IPS DF 4.7 (cell line): Measurements from ENCODE around the gene MROH2A.

ENCODE experiments used
- DNase-seq: peaks from one replicate; pipeline ENCODE4 v3.0.0-alpha.2; 2013; ENCODE audit warnings: low spot score; ENCODE audit errors: extremely low read depth

The MROH2A gene

GRCh38 chr2:233764761-233765160, 13.4 kb upstream of the MROH2A start:
- DNase-seq: no peak

GRCh38 chr2:233766416-233766815, 11.7 kb upstream of the MROH2A start:
- no peak for DNase-seq

- DNase-seq: no peak
These were observed 10.1 kb upstream of the MROH2A start for GRCh38 chr2:233768076-233768475.

GRCh38 chr2:233769260-233769659, 8.9 kb upstream of the MROH2A start:
- no peak for DNase-seq

GRCh38 chr2:233772153-233772552, 6.0 kb upstream of the MROH2A start:
- DNase-seq: no peak

- DNase-seq: no peak
These were observed 5.5 kb upstream of the MROH2A start for GRCh38 chr2:233772583-233772982.

- no peak for DNase-seq
These were observed 4.3 kb upstream of the MROH2A start for GRCh38 chr2:233773854-233774253.

GRCh38 chr2:233775414-233775813, 2.7 kb upstream of the MROH2A start:
- no peak for DNase-seq

- DNase-seq: no peak
These were observed 1.6 kb downstream of the MROH2A start for GRCh38 chr2:233779722-233780121.

- no peak for DNase-seq
These were observed 2.6 kb downstream of the MROH2A start for GRCh38 chr2:233780771-233781170.

GRCh38 chr2:233789554-233789953, 11.4 kb downstream of the MROH2A start:
- DNase-seq: no peak

GRCh38 chr2:233791151-233791882, 13.2 kb downstream of the MROH2A start:
- DNase-seq: no peak

- no peak for DNase-seq
These were observed 13.8 kb downstream of the MROH2A start for GRCh38 chr2:233791883-233792329.

- DNase-seq: no peak
These were observed 14.6 kb downstream of the MROH2A start for GRCh38 chr2:233792720-233793119.

- no peak for DNase-seq
These were observed 15.5 kb downstream of the MROH2A start for GRCh38 chr2:233793465-233794127.

GRCh38 chr2:233794128-233794658, 16.1 kb downstream of the MROH2A start:
- no peak for DNase-seq

- no peak for DNase-seq
These were observed 17.6 kb downstream of the MROH2A start for GRCh38 chr2:233795735-233796171.

GRCh38 chr2:233796254-233796653, 18.1 kb downstream of the MROH2A start:
- DNase-seq: no peak

- DNase-seq: no peak
These were observed 20.4 kb downstream of the MROH2A start for GRCh38 chr2:233798335-233799086.

GRCh38 chr2:233799087-233799665, 21.0 kb downstream of the MROH2A start:
- no peak for DNase-seq

- no peak for DNase-seq
These were observed 21.6 kb downstream of the MROH2A start for GRCh38 chr2:233799716-233800115.

- DNase-seq: no peak
These were observed 22.1 kb downstream of the MROH2A start for GRCh38 chr2:233800208-233800607.
